Measurements from ENCODE around the gene ACAP1.

The ACAP1 gene

DNA sequence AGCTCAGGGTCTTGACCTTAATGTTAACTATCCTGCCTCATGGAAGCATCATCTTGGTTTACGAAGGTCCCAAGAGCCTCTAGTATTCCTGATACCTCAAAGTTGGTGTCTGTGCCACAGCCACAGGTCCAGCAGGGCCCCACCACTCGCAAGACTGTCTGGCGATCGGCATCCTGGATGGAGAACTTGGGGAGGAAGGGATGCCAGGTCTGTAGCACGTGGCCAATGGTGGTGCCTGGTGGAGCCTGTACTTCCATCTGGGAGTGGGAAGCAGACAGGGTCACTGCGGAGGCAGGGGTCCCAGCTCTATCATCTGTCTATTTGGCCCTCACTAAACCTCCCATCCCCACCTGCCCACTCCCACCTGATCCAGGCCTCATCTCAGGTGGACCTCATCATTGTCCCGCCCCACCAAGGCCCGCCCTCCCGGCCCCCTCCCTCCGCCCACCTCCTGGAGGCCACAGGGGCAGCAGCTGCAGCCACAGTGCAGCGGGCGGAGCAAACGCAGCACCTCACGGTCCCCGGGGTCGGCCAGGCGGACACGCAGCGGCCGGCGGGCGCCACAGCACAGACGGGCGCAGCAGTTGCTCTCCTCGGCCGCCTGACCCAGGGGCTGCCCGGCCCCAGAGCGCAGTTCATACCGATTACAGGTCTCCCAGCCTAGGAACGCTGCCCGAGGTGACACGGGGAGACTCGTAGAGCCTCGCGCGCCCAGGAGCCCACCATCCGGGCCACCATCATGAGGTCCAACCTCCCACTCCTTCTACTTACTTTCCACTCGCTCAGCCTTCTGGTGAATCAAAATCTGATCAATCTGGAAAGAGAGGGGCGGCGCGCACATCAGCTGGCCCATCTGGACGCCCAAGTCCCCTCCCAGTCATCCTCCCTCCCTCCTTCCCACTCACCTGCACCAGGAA lies 56.6 kb downstream of the ACAP1 start:
- no peak for DNase-seq

DNA sequence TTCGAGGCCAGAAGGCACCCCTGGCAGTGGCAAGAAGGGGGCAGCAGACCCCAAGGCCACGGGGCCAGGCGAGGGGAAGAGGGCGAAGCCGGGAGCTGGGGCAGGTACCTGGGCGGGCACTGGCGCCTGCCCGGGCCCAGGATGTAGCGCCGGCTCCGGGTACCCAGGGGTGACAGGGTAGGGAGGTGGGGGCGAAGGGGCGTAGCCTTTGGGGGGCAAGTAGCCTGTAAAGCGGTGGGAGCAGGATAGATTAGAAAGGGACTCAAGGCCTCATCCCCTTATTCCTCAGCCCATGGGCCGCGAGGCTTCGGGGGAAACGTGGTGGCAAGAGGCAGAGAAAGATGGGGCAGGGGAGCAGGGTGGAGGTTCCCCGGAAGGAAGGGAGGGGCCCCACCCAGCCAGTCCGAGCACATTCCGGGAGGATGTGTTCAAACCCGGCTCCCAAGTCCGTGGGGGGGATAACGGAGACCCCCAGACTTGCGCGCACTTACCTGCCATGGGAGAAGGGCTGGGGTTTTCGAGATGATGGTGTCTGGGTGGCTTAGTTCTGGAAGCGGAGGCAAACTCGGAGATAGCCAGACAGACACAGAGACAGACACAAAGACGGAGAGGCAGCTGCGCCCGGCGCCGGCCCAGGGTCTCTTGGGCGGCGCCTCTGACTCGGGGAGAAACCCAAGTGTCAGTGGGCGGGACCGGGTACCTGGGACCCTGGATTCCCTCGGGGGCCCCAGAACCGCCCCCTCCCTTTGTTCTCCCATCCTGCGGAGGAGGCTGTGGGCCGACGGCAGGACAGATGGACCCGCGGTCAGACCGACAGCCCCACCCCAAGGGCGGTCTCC lies 57.5 kb downstream of the ACAP1 start:
- DNase-seq, result no peak

DNA sequence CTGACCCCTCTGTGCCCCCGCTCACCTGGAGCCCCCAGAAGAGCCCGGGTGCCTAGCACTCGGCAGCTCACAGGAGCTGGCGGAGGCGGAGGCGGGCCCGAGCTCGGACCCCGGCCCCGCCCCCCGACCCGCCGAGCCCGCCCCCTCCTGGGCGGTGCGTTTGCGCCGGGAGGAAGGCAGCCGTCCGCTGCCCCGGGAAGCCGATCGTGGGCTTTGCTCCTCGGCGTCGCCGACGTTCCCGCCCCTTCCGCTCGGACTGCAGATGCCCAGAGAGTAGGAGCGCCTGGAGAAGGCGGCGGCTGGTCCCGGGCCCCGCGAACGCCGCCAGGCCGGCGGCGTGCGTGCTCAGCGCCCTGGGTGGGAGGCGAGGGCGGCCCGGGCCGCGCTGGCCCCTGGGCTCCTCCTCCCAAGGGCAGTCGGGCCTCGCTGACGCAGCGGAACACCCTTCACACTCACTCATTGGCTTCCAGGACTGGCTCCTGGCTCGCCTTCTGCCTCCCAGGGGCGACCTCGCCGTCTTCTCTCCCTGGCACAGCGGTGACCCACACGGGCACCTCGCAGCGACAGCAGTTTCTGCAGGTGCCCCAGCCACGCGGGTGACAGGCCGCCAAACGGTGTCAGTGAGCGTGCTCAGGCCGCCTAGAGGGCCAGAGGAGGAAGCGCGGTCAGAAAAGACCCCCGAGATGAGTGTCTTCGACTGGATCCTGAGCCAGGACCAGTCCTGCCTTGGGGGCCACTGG lies 58.3 kb downstream of the ACAP1 start, which contains the start of gene PLSCR3:
Gene PLSCR3, minus strand, starts transcription at position 74 of the 740 bp plus-strand sequence. CDS start 415 bp downstream, outside the sequence.
- peak; percentile 33 for DNase-seq

DNA sequence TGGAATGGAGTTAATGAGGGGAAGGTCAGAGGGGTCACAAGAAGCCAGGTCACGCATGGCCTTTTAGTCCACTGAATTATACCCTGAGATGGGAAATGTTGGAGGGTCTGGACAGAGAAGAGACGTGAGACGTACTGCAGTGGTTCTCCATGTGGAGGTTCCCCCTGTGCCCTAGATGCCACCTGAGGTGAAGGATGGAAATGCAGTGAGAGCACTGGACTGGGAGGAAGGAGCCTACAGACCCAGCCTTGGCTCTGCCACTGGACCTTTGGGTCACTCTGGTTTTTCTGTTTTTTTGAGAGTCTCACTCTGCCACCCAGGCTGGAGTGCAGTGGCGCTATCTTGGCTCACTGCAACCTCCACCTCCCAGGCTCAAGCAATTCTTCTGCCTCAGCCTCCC lies 59.8 kb downstream of the ACAP1 start:
- no peak for DNase-seq

DNA sequence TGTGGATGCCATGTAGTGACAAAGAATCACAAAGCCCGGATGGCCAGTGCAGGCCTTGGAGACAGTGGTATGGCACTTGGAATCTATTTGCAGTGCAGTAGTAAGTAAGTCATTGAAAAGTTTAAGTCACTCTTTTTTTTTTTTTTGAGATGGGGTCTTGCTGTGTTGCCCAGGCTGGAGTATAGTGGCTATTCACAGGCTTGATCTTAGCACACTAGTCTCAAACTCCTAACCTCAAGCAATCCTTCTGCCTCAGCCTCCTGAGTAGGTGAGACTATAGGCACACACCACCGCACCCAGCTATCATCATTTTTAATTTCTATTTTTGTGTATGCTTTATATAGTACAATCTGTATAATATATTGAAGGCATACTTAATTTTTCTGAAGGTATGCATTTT lies 62.3 kb downstream of the ACAP1 start:
- no peak for DNase-seq

All from NCI-H526 treated with DMSO at 0.1 percent for 48 hours (cell line).